HG02884 (cell line): ENCODE measurements around the gene PPA1.
"Not testable (repeated sequence)": the region's sequence is repeated elsewhere in the genome, so short reads cannot be mapped to it uniquely, and the experiment has no call there.

Experiments
- ATAC-seq: cut with Tn5 transposase; IDR thresholded peaks from one replicate; pipeline ENCODE4 v1.9.1; 2021; ENCODE audit warnings: mild to moderate bottlenecking, moderate library complexity; ENCODE audit not compliant: unreplicated experiment

The PPA1 gene

GRCh38 chr10:70222340-70222794 lies 10.9 kb downstream of the PPA1 start:
- no peak for ATAC-seq

GRCh38 chr10:70221030-70221429 lies 12.2 kb downstream of the PPA1 start:
- ATAC-seq = no peak

GRCh38 chr10:70212879-70213278 lies 20.4 kb downstream of the PPA1 start:
- no peak for ATAC-seq

- ATAC-seq = no peak
These were observed 21.0 kb downstream of the PPA1 start for GRCh38 chr10:70212277-70212676.

- no peak for ATAC-seq
These were observed 26.5 kb downstream of the PPA1 start for GRCh38 chr10:70206762-70207161.

GRCh38 chr10:70201105-70201504 lies 32.1 kb downstream of the PPA1 start:
- no peak for ATAC-seq

- no peak for ATAC-seq
These were observed 34.3 kb downstream of the PPA1 start for GRCh38 chr10:70198696-70199466.

GRCh38 chr10:70197235-70197945 lies 35.8 kb downstream of the PPA1 start:
- ATAC-seq = no peak

- no peak for ATAC-seq
These were observed 39.8 kb downstream of the PPA1 start for GRCh38 chr10:70193391-70193844.

- ATAC-seq = no peak
These were observed 40.8 kb downstream of the PPA1 start for GRCh38 chr10:70192326-70192968.

GRCh38 chr10:70191972-70192305 lies 41.3 kb downstream of the PPA1 start:
- no peak for ATAC-seq

GRCh38 chr10:70191161-70191971 lies 41.9 kb downstream of the PPA1 start:
- no peak for ATAC-seq

- ATAC-seq = no peak
These were observed 42.6 kb downstream of the PPA1 start for GRCh38 chr10:70190581-70190980.

GRCh38 chr10:70190102-70190501 lies 43.1 kb downstream of the PPA1 start:
- ATAC-seq = no peak

GRCh38 chr10:70188768-70189167 lies 44.5 kb downstream of the PPA1 start:
- no peak for ATAC-seq

- ATAC-seq = no peak
These were observed 46.7 kb downstream of the PPA1 start for GRCh38 chr10:70186571-70186970.

GRCh38 chr10:70186090-70186489 lies 47.1 kb downstream of the PPA1 start:
- ATAC-seq = no peak

GRCh38 chr10:70183304-70183703 lies 49.9 kb downstream of the PPA1 start:
- no peak for ATAC-seq

GRCh38 chr10:70179209-70179608 lies 54.0 kb downstream of the PPA1 start:
- not testable (repeated sequence) for ATAC-seq

- no peak for ATAC-seq
These were observed 55.0 kb downstream of the PPA1 start for GRCh38 chr10:70178139-70178725.

GRCh38 chr10:70176441-70176840 lies 56.8 kb downstream of the PPA1 start:
- ATAC-seq = no peak
